Measurements from ENCODE around the gene PET117.

DNA sequence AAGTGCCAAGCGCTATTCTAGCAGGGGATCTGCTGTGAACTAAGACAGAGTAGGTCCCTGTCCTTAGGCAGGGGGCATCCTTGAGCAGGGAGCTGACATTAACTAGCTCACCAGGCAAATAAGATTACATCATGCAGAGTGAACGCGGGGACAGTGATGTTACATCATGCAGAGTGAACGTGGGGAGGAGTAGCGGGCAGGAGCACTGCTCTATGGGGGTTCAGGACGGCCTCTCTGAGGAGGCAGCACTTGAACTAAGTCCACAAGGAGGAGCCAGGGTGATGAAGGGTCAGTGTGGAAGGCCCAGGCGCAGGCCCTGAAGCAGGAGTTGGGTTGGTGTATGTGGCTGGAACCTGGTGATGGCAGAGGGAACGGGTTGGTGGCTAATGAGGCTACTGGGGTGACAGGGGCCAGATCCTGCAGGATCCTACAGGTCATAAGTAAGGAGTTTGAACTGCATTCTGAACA is 38.7 kb downstream of the PET117 start:
- TF ChIP-seq CTCF (IDR thresholded peaks at IDR 0.05; ENCODE audit: low read depth, low read length, poor library complexity, severe bottlenecking): no peak
- TF ChIP-seq EZH2phosphoT487 (IDR thresholded peaks at IDR 0.05; ENCODE audit: borderline replicate concordance, low read length): no peak
